ENCODE results near the gene C1RL.

DNA sequence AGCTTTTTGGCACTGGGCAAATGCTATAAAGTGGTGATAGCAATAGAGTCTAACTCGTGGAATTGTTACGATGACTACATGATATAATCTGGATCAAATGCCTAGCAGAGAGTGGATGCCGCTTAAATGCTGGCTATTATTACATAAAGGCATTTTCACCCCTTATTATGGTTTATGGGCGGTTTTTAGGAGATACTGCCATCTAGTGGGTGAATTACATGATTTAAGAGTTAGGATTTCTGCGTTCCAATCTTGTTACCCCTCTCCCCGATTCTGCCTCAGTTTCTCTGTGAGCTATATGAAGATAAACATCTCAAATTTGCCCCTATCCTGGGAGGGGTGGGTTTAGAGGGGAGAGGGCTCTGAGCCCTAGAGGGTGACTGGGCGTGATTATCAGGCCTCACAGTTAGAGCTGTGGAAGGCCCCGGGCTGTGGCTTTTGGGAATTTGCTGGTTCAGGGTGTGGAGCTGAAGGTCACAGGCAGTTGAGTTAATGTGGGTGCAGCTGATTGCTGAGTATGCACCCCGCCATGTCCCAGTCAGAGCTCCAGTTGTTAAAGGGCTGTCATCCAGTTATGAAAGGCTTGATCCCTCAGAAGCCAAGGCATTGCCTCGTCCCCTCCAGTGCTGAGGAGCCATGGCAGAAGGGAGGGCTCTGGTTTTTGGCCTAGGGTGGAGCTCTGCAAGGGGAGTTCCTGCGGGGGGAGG, 35.6 kb upstream of the C1RL start:
- TF ChIP-seq EZH2 (IDR thresholded peaks at IDR 0.05; ENCODE audit: borderline replicate concordance, insufficient read depth, low read depth, low read length, poor library complexity, severe bottlenecking), result no peak
- TF ChIP-seq, protein P1, sequence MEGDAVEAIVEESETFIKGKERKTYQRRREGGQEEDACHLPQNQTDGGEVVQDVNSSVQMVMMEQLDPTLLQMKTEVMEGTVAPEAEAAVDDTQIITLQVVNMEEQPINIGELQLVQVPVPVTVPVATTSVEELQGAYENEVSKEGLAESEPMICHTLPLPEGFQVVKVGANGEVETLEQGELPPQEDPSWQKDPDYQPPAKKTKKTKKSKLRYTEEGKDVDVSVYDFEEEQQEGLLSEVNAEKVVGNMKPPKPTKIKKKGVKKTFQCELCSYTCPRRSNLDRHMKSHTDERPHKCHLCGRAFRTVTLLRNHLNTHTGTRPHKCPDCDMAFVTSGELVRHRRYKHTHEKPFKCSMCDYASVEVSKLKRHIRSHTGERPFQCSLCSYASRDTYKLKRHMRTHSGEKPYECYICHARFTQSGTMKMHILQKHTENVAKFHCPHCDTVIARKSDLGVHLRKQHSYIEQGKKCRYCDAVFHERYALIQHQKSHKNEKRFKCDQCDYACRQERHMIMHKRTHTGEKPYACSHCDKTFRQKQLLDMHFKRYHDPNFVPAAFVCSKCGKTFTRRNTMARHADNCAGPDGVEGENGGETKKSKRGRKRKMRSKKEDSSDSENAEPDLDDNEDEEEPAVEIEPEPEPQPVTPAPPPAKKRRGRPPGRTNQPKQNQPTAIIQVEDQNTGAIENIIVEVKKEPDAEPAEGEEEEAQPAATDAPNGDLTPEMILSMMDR (IDR thresholded peaks at IDR 0.05), result peak; percentile 79

All from B cell (primary cell).